HG02840 (cell line): ENCODE results near the gene BRME1.

Experiments
- ATAC-seq: cut with Tn5 transposase; IDR thresholded peaks from one replicate; pipeline ENCODE4 v1.9.1; 2021; ENCODE audit warnings: mild to moderate bottlenecking, moderate library complexity, moderate number of reproducible peaks; ENCODE audit not compliant: unreplicated experiment, low FRiP score

BRME1 gene

DNA sequence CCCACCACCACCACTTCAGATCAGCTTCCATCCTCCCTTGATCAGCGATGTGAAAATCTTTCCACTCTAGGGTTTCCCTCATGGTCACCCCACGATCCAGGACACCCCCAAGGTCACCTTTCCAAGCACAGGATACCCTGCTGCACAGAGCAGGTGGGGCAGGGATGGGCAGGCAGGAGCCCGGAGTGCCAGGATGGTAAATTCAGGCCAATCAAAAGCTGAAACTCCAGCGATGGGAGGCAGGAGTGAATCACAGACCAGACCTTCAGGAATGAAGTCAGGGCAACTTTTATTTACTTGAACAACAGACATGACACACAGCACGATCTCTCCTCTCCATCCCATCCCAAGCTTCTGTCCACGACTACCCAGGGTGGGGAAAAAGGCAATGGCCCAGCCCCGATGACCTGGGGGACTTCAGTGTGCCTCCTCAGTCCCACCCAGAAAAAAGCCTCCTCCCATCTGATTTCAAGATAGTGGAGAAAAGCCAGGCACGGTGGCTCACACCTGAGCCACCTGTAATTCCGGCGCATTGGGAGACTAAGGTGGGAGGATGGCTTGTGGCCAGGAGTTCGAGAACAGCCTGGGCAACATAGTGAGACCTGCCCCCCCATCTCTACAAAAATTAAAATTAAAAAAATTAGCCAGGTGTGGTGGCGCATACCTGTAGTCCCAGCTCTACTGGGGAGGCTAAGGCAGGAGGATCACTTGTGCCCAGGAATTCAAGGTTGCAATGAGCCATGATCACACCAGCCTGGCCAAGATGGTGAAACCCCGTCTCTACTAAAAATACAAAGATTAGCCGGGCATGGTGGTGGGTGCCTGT is 71.5 kb downstream of the BRME1 start:
- ATAC-seq = no peak

DNA sequence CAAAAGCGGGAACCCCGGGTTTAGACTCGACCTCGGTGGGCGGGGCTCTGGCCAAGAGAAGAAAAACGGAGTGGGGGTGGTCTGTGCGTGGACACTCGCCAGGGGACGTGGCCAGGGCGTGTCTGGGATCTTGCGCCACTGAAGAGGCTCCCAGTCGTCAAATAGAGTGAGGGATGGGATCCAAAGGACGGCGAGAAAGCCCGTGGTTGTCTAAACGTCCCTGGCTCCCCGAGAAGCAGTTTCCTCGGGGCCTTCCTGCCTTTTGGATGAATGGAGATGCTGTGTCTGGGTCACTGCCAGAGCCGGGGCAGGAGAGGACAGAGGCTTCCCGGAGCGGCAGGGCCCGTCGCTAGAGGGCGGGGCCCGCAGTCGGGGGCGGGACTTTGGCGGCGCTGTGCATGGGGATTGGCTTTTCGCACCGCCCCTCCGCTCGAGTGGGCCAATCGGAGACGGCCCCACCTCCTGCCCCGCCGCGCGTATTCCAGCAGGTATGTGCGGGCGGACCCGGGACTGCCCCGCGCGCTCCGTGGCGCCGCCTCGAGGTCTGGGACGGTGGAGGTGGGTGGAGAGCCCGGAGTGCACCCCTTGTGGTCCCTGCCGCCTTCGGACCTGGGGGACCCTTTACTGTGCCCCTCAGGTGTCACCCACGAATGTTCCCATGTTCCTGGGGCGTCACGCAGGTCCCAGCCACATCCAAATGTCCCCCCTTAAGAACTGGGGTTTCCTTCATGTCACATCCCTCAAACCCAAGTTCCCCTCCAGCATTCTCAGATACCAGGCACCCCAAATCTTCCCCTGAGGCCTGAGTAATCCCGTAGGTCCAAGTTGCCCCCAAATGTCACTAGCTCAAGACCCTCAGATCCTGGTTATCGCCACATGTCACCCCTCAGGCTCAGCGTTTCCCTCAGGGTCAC is 72.3 kb downstream of the BRME1 start:
- peak; percentile 71 for ATAC-seq
